Immature natural killer cell (primary cell): Measurements from ENCODE around the gene ADCY10. TPM values are rescaled to one million over a fixed set of nuclear protein-coding genes. Genes with fewer than 3 reads are reported as not detected.
"Not testable (repeated sequence)": the region's sequence is repeated elsewhere in the genome, so short reads cannot be mapped to it uniquely, and the experiment has no call there.

Source experiments
- DNase-seq, 3 donors: peaks; one replicate each; pipeline ENCODE4 v3.0.0; 2022; ENCODE audit warnings: mixed read lengths in 1 of 3
- H3K27ac Mint-ChIP-seq, 6 donors: one replicate each; pipeline ENCODE4 v1.8.0; 2020; ENCODE audit warnings: mixed read lengths in 6 of 6, mild to moderate bottlenecking in 5 of 6, inconsistent platforms in 4 of 6, moderate library complexity in 3 of 6
- H3K27me3 Mint-ChIP-seq, 3 donors: one replicate each; pipeline ENCODE4 v1.8.0; 2020 to 2021; ENCODE audit warnings: low read depth in 3 of 3, mild to moderate bottlenecking in 3 of 3, mixed read lengths in 3 of 3, moderate library complexity in 3 of 3, inconsistent platforms in 1 of 3
- H3K36me3 Mint-ChIP-seq, 3 donors: one replicate each; pipeline ENCODE4 v1.8.0; 2020; ENCODE audit warnings: mixed read lengths in 3 of 3, inconsistent platforms in 2 of 3, mild to moderate bottlenecking in 2 of 3
- H3K4me1 Mint-ChIP-seq, 2 donors: one replicate each; pipeline ENCODE4 v1.8.0; 2020; ENCODE audit warnings: inconsistent platforms in 2 of 2, mild to moderate bottlenecking in 2 of 2, mixed read lengths in 2 of 2, moderate library complexity in 1 of 2
- H3K4me3 Mint-ChIP-seq, 5 donors: one replicate each; pipeline ENCODE4 v1.8.0; 2020; ENCODE audit warnings: mild to moderate bottlenecking in 5 of 5, mixed read lengths in 5 of 5, inconsistent platforms in 3 of 5, moderate library complexity in 3 of 5
- H3K9me3 Mint-ChIP-seq, 6 donors: one replicate each; pipeline ENCODE4 v1.8.0; 2020; ENCODE audit warnings: mild to moderate bottlenecking in 6 of 6, mixed read lengths in 6 of 6, inconsistent platforms in 4 of 6, moderate library complexity in 3 of 6
- polyA plus RNA-seq, 3 donors: library from polyadenylated mRNA; unstranded; fragments of 300-500 nt; fragmentation: Illumina TruSeq; gene quantifications; one replicate each; pipeline ENCODE4 v1.2.3, GENCODE V29; 2021

Gene ADCY10
- polyA plus RNA-seq, 3 donors from 2014 or later = not detected

DNA sequence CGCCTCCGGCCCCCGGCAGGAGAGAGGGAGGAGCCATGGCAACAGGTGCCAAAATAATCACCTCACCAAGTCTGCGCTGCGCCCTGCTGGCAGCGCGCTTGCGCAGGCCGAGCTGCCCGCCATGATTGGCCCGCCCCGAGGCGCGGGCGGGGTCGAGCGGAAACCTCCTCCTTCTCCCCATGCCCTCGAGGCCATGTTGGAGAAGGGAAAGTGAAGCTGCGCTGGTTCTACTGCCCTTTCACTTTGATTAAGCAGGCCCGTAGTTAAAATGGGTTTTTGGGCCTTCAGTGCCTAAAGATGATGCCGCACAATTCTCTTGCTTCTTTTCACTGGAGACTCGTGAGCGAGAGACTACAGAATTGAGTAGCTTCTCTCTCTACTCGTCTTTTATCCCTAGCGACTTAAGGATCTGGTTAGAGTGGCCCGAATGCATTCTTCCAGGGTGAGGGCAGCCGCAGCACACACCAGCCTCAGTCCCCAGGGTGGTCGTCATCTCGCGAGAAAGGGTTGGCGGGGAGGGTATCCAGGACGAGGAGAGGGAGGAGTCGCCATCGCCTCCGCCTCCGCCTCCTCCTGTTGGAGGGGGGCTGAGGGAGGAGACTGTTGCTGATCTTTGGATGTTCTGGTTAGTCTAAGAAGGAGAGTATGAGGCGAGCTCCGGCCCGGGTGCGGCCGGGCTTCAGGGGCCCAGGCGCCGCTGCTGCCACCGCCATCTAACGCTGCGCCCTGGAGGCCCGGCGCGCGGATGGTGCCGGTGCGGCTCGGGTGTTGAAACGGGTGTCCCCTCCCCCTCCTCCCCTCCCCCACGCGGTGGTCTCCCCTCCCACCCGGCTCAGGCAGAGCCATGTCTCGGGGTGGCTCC is 22.4 kb upstream of the ADCY10 start, which contains the start of gene DCAF6:
Gene DCAF6, plus strand, starts transcription at position 616 of the 862 bp plus-strand sequence. Its CDS starts 229 bp downstream, at position 845.
- H3K27me3 Mint-ChIP-seq = peaks cover 16 to 20% (median 17%) of the 10 kb centered on the region in 3 donors
- H3K27ac Mint-ChIP-seq = peak within 1 kb of the TSS; percentile 93 to 99 (median 98)
- DNase-seq = peak; percentile 98 to 99 (median 99)
- no peaks in the 10 kb centered on the region for H3K9me3 Mint-ChIP-seq
- H3K4me3 Mint-ChIP-seq = peak within 1 kb of the TSS; percentile 95 to 98 (median 97)
- peaks cover 34 to 38% of the 10 kb centered on the region in 2 donors for H3K4me1 Mint-ChIP-seq
- H3K36me3 Mint-ChIP-seq = no peaks in the 10 kb centered on the region

DNA sequence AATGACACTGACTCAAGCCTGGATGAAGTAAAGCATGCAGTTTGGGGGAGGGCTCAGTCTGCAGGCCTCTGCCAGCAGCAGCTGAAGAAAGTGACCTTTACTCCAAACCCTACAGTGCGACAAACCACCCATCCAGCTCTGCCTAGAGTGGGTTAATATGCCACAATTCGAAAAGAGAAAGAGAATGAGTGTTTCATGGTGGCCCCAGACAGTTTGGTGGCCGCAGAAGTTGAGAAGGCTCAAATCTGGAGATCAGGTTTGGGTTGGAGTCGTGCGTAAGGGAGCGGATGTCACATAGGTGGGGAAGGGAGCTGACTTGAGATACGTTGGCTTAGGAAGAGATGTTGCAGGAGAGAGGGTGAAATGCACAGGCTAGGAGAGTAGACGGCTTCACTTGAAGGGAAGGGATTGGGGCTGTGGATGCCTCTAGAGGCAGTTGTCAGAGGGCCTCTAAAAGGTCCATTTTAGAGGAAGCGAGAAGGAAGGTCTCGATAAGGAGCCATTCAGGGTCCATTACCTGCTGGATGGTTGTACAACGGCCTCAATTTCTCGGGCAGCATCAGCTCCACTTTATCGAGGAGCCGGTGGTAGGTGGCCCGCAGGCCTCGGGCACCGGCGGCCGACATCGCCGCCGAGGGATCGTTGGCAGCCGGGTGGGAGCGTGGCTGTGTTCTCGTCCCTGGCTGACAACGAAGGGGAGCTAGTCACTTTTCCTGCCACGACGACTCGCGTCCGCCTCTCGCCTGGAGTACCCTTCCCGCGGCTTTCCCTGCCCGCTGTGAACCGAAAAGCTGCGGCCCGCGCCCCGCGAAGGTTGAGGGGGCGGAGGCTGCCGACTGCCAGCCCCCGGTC is 21.5 kb upstream of the ADCY10 start:
- no peaks in the 10 kb centered on the region for H3K9me3 Mint-ChIP-seq
- peak overlapping the region; percentile 93 to 99 (median 98) for H3K27ac Mint-ChIP-seq
- H3K4me1 Mint-ChIP-seq = peaks cover 34 to 38% of the 10 kb centered on the region in 2 donors
- DNase-seq = peak; percentile 32 to 45 (median 37)
- H3K4me3 Mint-ChIP-seq = peak overlapping the region; percentile 95 to 98 (median 97)
- peaks cover 16 to 20% (median 17%) of the 10 kb centered on the region in 3 donors for H3K27me3 Mint-ChIP-seq
- no peaks in the 10 kb centered on the region for H3K36me3 Mint-ChIP-seq

DNA sequence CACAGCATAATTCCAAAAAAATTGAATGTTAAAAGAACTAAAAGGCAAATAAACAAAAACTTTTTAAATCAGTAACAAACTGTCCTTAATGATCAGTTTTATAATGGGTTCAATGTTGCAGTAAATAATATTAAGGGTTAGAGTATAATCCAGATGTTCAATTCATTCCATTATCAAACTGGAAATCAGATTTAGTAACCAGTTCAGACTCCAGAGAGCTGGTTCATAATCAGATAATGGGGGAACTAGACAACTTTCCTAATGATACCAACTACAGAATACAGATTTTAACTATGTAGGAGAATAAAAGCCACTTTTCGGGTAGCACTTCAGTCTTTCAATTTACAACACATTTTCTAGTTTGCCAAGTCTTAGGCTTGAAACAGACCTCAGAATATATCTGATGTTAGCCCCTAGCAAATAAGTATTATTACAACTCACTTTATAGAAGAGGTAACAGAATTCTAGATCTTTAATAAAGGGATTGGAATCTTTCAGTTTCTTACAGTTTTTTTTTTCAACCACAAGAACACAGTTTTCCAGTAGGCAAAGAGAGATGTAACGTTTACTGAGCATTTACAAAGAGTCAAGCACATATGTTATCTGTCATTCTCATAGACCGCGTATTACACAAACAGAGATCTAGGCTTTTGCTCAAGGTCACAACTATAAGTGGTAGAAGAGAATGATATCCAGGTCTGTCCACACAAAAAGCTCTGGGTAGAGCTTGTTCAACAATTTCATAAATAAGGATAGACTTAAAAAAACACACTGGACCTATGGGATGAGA is 20.7 kb upstream of the ADCY10 start:
- Mint-ChIP-seq H3K27ac (peak overlapping the region; percentile 93 to 99 (median 97)), H3K9me3 (no peaks in the 10 kb centered on the region), H3K27me3 (peaks cover 16 to 20% (median 17%) of the 10 kb centered on the region in 3 donors), H3K4me1 (peaks cover 34 to 38% of the 10 kb centered on the region in 2 donors), H3K36me3 (no peaks in the 10 kb centered on the region), H3K4me3 (peak overlapping the region; percentile 95 to 98 (median 97))
- DNase-seq = no peak

DNA sequence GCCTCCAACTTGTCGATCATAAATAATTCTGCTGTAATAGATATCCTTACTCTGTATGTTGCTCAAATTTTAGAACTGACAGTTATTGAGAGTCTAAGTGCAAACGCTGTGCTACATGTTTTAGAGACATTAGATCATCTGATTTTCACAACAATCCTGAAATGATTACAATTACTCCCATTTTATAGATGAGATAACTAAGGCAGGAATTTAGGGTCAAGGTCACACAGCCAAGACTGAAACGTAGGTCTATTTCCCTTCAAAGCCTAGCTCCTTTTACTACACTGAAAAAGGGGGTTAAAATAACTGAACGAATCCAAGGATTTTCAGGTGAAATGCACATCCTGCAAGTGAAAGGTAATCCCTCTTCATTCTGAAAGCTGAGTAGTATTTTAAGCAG is 19.9 kb upstream of the ADCY10 start:
- no peaks in the 10 kb centered on the region for H3K9me3 Mint-ChIP-seq
- no peak for DNase-seq
- no peaks in the 10 kb centered on the region for H3K36me3 Mint-ChIP-seq
- no peak overlapping the region for H3K27ac Mint-ChIP-seq
- peak overlapping the region in 1 of 5 donors; percentile 7 for H3K4me3 Mint-ChIP-seq
- H3K4me1 Mint-ChIP-seq = peaks cover 34 to 38% of the 10 kb centered on the region in 2 donors
- peaks cover 16 to 20% (median 17%) of the 10 kb centered on the region in 3 donors for H3K27me3 Mint-ChIP-seq

DNA sequence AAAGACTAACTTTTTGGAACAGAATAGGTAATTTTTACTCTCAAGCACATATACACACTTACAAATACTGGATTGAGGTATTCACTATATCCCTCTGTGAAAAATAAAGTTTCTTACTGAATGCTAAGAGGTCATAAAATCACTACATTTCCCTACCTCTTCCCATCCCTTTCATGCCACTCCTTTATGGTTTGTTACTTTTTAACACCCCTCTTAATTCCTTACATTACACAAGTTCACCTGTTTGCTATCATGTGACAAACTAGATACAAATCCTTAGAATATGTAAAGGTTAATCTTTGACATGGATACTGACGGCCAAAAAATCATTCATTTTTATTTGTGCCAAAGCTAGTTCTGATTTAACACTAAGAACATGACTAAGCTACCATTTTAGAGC is 15.8 kb upstream of the ADCY10 start:
- Mint-ChIP-seq H3K4me1 (peaks cover 16 to 18% of the 10 kb centered on the region in 2 donors), H3K9me3 (no peaks in the 10 kb centered on the region)

DNA sequence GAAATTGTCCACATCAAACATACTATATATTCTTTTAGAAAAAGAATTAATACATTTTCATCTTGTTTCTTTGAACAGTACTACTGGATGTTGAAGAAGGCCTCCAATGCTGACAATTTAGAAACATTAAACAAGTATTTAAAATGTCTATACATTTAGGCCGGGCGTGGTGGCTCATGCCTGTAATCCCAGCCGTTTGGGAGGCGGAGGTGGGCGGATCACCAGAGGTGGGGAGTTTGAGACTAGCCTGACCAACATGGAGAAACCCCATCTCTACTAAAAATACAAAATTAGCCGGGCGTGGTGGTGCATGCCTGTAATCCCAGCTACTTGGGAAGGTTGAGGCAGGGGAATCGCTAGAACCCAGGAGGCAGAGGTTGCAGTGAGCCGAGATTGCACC is 15.0 kb upstream of the ADCY10 start:
- H3K36me3 Mint-ChIP-seq, H3K4me3 Mint-ChIP-seq, H3K27me3 Mint-ChIP-seq, H3K27ac Mint-ChIP-seq, H3K9me3 Mint-ChIP-seq, DNase-seq: not testable (repeated sequence)
- peaks cover 9 to 10% of the 10 kb centered on the region in 2 donors for H3K4me1 Mint-ChIP-seq

More for the DNA sequence above, 15.8 kb upstream of the ADCY10 start:
- Mint-ChIP-seq H3K4me3 (no peak overlapping the region), H3K36me3 (no peaks in the 10 kb centered on the region), H3K27me3 (no peaks in the 10 kb centered on the region), H3K27ac (no peak overlapping the region)
- no peak for DNase-seq

DNA sequence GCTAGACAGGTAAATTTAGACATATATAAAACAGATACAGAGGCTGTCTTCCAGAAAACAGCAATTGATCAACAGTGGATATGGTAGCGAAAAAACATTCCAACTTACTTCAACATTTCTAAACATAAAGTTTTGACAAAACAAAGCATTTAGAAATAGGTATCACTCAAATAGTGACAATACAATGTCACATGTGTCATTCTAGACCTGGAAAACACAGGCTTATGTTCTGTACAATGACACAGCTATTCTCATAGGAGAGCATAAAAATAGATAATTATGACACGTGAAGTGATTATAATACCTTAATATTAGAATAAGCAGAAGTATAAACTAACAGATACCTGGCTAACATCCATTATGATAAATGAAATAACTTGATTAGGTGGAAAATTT is 14.5 kb upstream of the ADCY10 start:
- Mint-ChIP-seq H3K36me3 (peaks cover 0 to under 1% (median 0%) of the 10 kb centered on the region in 3 donors), H3K4me1 (peaks cover 5 to 6% of the 10 kb centered on the region in 2 donors), H3K27ac (no peak overlapping the region), H3K9me3 (no peaks in the 10 kb centered on the region), H3K27me3 (no peaks in the 10 kb centered on the region), H3K4me3 (no peak overlapping the region)
- DNase-seq = no peak

DNA sequence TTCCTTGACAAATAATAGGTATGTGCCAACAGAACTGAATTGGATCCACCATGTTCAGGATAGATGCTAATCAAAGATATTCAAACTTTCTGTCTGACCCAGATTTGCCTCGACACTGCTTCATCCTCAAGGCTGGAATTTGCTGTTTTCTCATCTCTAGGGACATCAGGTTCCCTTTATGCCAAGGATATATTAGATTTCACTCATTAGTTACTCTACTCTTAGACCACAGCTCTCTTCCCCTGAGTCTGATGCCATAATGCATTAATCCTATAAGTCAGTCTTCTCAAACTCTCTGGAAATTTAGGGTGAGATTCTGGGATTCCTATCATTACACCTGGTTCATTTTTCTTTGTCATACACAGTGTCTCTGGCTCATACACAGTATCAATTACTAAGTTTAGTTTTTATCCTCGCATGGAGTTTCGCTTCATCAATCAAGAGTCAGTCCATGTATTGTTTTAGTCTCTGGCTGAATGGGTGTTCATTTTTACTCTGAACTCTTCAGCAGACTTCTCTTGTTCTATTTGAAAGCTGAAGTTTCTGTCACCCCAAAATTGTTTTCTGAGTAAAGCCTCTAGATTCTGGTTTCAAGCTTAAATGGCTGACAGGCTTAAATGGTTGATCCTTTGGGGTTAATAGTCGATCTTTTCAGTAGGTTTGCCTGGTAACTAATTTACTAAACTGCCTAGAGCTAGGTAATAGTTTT is 13.3 kb upstream of the ADCY10 start:
- Mint-ChIP-seq H3K27me3 (no peaks in the 10 kb centered on the region), H3K9me3 (no peaks in the 10 kb centered on the region), H3K4me3 (no peak overlapping the region), H3K4me1 (peaks cover 3 to 5% of the 10 kb centered on the region in 2 donors), H3K27ac (no peak overlapping the region), H3K36me3 (peaks cover 0 to 9% (median 0%) of the 10 kb centered on the region in 3 donors)
- no peak for DNase-seq

DNA sequence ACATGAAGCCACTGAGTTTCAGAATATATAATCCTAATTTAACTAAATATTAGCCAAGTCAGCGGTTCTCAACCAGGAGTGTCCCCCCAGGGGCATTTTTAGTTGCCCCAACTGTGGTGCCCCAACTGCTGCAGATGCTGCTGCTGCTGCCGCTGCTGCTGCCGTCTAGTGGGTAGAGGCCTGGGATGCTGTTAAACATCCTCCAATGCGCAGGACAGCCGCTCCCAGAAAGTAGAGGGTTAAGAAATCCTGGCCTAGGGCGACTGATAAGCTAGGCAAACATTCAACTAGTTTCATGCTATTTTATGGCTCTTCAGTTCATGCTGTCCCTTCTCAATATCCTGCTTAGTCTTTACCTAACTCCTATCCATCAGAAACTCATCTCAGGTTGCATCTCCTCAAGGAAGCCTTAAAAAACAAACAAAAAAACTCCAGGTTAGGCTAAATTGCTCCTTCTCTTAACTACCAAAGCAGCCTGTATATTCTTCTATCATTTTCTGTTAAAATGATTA is 12.6 kb upstream of the ADCY10 start:
- Mint-ChIP-seq H3K27me3 (no peaks in the 10 kb centered on the region), H3K9me3 (no peaks in the 10 kb centered on the region), H3K36me3 (peaks cover 0 to 9% (median 0%) of the 10 kb centered on the region in 3 donors), H3K27ac (no peak overlapping the region), H3K4me1 (peaks cover 3 to 5% of the 10 kb centered on the region in 2 donors), H3K4me3 (no peak overlapping the region)
- DNase-seq = no peak

DNA sequence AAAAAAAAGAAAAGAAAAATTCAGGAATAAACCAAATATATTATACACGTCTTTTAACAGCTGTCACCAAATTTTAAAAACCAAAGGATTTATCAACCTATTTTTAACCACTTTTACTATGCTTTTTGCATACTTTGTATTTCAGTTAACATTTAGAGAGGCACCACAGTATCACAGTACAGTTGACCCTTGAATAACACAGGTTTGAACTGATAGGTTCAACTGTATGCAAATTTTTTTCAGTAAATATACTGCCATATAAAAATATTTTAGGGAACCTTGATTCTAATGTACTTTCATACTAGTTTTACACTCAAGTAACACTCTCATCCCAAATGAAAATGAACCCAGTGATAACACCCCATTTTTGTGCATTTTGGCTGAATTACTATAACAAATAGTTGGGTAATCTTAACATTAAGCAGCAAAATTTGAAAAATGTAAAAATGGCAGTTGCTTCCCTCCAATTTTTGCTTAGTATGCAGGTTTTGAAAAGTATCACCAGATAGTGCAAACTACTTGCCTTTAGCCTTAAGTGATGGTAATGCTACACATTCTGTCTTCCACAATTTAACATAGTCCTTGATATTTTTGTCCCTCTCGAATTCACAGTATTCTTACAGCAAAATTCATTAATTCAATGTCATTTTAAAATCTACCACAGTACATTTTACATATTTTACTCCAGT is 10.8 kb upstream of the ADCY10 start:
- no peak overlapping the region for H3K4me3 Mint-ChIP-seq
- no peaks in the 10 kb centered on the region for H3K9me3 Mint-ChIP-seq
- no peak for DNase-seq
- H3K27ac Mint-ChIP-seq = no peak overlapping the region
- peaks cover 0 to 9% (median 0%) of the 10 kb centered on the region in 3 donors for H3K36me3 Mint-ChIP-seq
- no peaks in the 10 kb centered on the region for H3K27me3 Mint-ChIP-seq
- peaks cover 3 to 5% of the 10 kb centered on the region in 2 donors for H3K4me1 Mint-ChIP-seq

DNA sequence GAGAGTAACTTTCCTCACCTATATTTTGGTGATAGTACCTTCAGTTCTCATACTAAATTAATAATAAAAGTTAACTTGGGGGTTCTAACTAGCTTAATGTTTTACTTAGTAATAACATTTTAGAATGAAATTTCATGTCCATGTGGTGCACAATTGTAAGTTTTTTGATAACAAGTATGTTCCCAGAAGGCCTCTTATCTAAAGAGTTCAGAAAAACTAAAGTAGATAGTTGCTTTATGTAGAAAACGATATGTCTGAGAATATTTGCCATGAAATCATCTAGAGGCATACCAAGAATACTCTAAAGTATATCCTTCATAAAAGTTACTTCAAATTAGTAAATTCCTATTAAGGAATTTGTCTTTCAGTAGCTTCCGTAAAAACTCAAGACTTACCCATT is 10.2 kb upstream of the ADCY10 start:
- no peaks in the 10 kb centered on the region for H3K27me3 Mint-ChIP-seq
- peaks cover 3 to 5% of the 10 kb centered on the region in 2 donors for H3K4me1 Mint-ChIP-seq
- H3K27ac Mint-ChIP-seq = no peak overlapping the region
- peaks cover 0 to 11% (median 0%) of the 10 kb centered on the region in 3 donors for H3K36me3 Mint-ChIP-seq
- no peaks in the 10 kb centered on the region for H3K9me3 Mint-ChIP-seq
- H3K4me3 Mint-ChIP-seq = no peak overlapping the region
- no peak for DNase-seq
